H9 (cell line): ENCODE measurements around the gene KREMEN1. TPM values are rescaled to one million over a fixed set of nuclear protein-coding genes. Genes with fewer than 3 reads are reported as not detected.

ENCODE experiments used
- DNase-seq: peaks from one replicate; pipeline ENCODE4 v3.0.0-alpha.2; 2017
- H2AFZ ChIP-seq: one replicate; pipeline ENCODE4 v1.6.1; 2013; ENCODE audit warnings: mild to moderate bottlenecking, low read length, control low read depth, moderate library complexity
- H2AK5ac ChIP-seq: 2 replicates; pipeline ENCODE4 v1.6.1; 2013; ENCODE audit warnings: low read length, control low read depth, mixed read lengths; ENCODE audit not compliant: insufficient read length
- H2BK120ac ChIP-seq: one replicate; pipeline ENCODE4 v1.6.1; 2013; ENCODE audit warnings: low read depth, mild to moderate bottlenecking, low read length, control low read depth, inconsistent platforms; ENCODE audit not compliant: poor library complexity, severe bottlenecking
- H2BK12ac ChIP-seq: 2 replicates; pipeline ENCODE4 v1.6.1; 2013; ENCODE audit warnings: low read length, control low read depth, mixed read lengths, low read depth; ENCODE audit not compliant: insufficient read length
- H2BK15ac ChIP-seq: 2 replicates; pipeline ENCODE4 v1.6.1; 2013; ENCODE audit warnings: low read depth, low read length, control low read depth
- H2BK20ac ChIP-seq: one replicate; pipeline ENCODE4 v1.6.1; 2013; ENCODE audit warnings: low read depth, mild to moderate bottlenecking, low read length, control low read depth, inconsistent platforms; ENCODE audit not compliant: poor library complexity, severe bottlenecking
- H2BK5ac ChIP-seq: 2 replicates; pipeline ENCODE4 v1.6.1; 2013; ENCODE audit warnings: low read length, control low read depth, mixed read lengths; ENCODE audit not compliant: insufficient read length
- H3K14ac ChIP-seq: 2 replicates; pipeline ENCODE4 v1.6.1; 2013; ENCODE audit warnings: low read length, control low read depth; ENCODE audit not compliant: insufficient read depth
- H3K18ac ChIP-seq: 2 replicates; pipeline ENCODE4 v1.6.1; 2013; ENCODE audit warnings: low read depth, mild to moderate bottlenecking, mixed read lengths, low read length, control low read depth; ENCODE audit not compliant: insufficient read length
- H3K23ac ChIP-seq: 2 replicates; pipeline ENCODE4 v1.6.1; 2013; ENCODE audit warnings: low read length, control low read depth, mixed read lengths, low read depth; ENCODE audit not compliant: insufficient read length
- H3K23me2 ChIP-seq: 2 replicates; pipeline ENCODE4 v1.6.1; 2013; ENCODE audit warnings: low read depth, mild to moderate bottlenecking, mixed read lengths, low read length, control low read depth; ENCODE audit not compliant: insufficient read length, poor library complexity, severe bottlenecking
- H3K27ac ChIP-seq: 2 replicates; pipeline ENCODE4 v1.5.1; 2013; ENCODE audit warnings: low read length, control low read depth, mixed read lengths, low read depth; ENCODE audit not compliant: insufficient read length
- H3K27me3 ChIP-seq: 2 replicates; pipeline ENCODE4 v1.6.1; 2013; ENCODE audit warnings: low read length, control low read depth, inconsistent platforms; ENCODE audit not compliant: insufficient read depth
- H3K4ac ChIP-seq: 2 replicates; pipeline ENCODE4 v1.6.1; 2013; ENCODE audit warnings: low read depth, mild to moderate bottlenecking, control low read depth, inconsistent platforms, low read length, moderate library complexity
- H3K4me1 ChIP-seq: 2 replicates; pipeline ENCODE4 v1.6.1; 2013; ENCODE audit warnings: low read length, control low read depth, inconsistent platforms; ENCODE audit not compliant: insufficient read depth
- H3K4me2 ChIP-seq: 2 replicates; pipeline ENCODE4 v1.6.1; 2013; ENCODE audit warnings: low read length, control low read depth, mixed read lengths; ENCODE audit not compliant: insufficient read length, insufficient read depth
- H3K56ac ChIP-seq: 2 replicates; pipeline ENCODE4 v1.6.1; 2013; ENCODE audit warnings: low read depth, mild to moderate bottlenecking, mixed read lengths, low read length, control low read depth; ENCODE audit not compliant: insufficient read length
- H3K79me1 ChIP-seq: 2 replicates; pipeline ENCODE4 v1.6.1; 2013; ENCODE audit warnings: low read depth, mild to moderate bottlenecking, moderate library complexity, low read length, control low read depth, inconsistent platforms; ENCODE audit not compliant: insufficient read depth, poor library complexity, severe bottlenecking
- H3K79me2 ChIP-seq: 2 replicates; pipeline ENCODE4 v1.6.1; 2013; ENCODE audit warnings: low read length, control low read depth, inconsistent platforms; ENCODE audit not compliant: insufficient read depth
- H3K9ac ChIP-seq: 2 replicates; pipeline ENCODE4 v1.6.1; 2013; ENCODE audit warnings: low read length, control low read depth, mixed read lengths; ENCODE audit not compliant: insufficient read length; ENCODE audit errors: extremely low read depth
- H3K9me3 ChIP-seq: one replicate; pipeline ENCODE4 v1.6.1; 2013; ENCODE audit warnings: low read depth, low read length, inconsistent platforms; ENCODE audit not compliant: control insufficient read depth
- H3T11ph ChIP-seq: one replicate; pipeline ENCODE4 v1.6.1; 2013; ENCODE audit warnings: mild to moderate bottlenecking, low read length, control low read depth, inconsistent platforms
- H4K20me1 ChIP-seq: one replicate; pipeline ENCODE4 v1.6.1; 2013; ENCODE audit not compliant: control insufficient read depth, insufficient read length, insufficient read depth
- H4K5ac ChIP-seq: 2 replicates; pipeline ENCODE4 v1.6.1; 2013; ENCODE audit warnings: low read depth, mild to moderate bottlenecking, mixed read lengths, low read length, control low read depth; ENCODE audit not compliant: insufficient read length
- H4K8ac ChIP-seq: replicated peaks from 2 replicates; pipeline ENCODE4 v1.6.1; 2013; ENCODE audit warnings: low read length, control low read depth, mixed read lengths, low read depth; ENCODE audit not compliant: insufficient read length
- H4K91ac ChIP-seq: 2 replicates; pipeline ENCODE4 v1.6.1; 2013; ENCODE audit warnings: low read depth, mild to moderate bottlenecking, moderate library complexity, mixed read lengths, low read length, control low read depth; ENCODE audit not compliant: insufficient read length
- H3K27ac Mint-ChIP-seq, 3 experiments: 2 replicates in 2 of 3; 3 replicates in 1 of 3; pipeline ENCODE4 v1.8.0; 2020 to 2021; ENCODE audit warnings: mixed read lengths in 3 of 3, mild to moderate bottlenecking in 1 of 3, moderate library complexity in 1 of 3
- H3K27me3 Mint-ChIP-seq: 2 replicates; pipeline ENCODE4 v1.8.0; 2021; ENCODE audit warnings: low read depth, mild to moderate bottlenecking, moderate library complexity, mixed read lengths
- H3K36me3 Mint-ChIP-seq, 3 experiments: 2 replicates in 2 of 3; 3 replicates in 1 of 3; pipeline ENCODE4 v1.8.0; 2020 to 2021; ENCODE audit warnings: low read depth in 3 of 3, mixed read lengths in 3 of 3; ENCODE audit not compliant: insufficient read depth in 1 of 3
- H3K4me1 Mint-ChIP-seq, 2 experiments: 2 replicates each; pipeline ENCODE4 v1.8.0; 2020; ENCODE audit warnings: mixed read lengths in 2 of 2
- H3K4me3 Mint-ChIP-seq, 2 experiments: 2 replicates in 1 of 2; 3 replicates in 1 of 2; pipeline ENCODE4 v1.8.0; 2020 to 2021; ENCODE audit warnings: mild to moderate bottlenecking in 2 of 2, mixed read lengths in 2 of 2, moderate library complexity in 1 of 2
- H3K9me3 Mint-ChIP-seq, 2 experiments: 2 replicates in 1 of 2; 3 replicates in 1 of 2; pipeline ENCODE4 v1.8.0; 2020; ENCODE audit warnings: mild to moderate bottlenecking in 2 of 2, mixed read lengths in 2 of 2, moderate library complexity in 1 of 2
- CTCF ChIP-seq: fragments of 200-600 bp; sonication (generic); conservative IDR thresholded peaks from 3 replicates; pipeline ENCODE4 v1.8.0; 2021; ENCODE audit warnings: antibody characterized with exemption, mild to moderate bottlenecking
- WGBS: extraction: QIAGEN DNeasy Blood & Tissue Kit; methylation state at CpG from one replicate; pipeline ENCODE4 v1.1.7; 2013; ENCODE audit warnings: missing lambda C conversion rate, low lambda C conversion rate, mixed read lengths; ENCODE audit not compliant: insufficient read length; ENCODE audit errors: extremely low coverage; 5-methylcytosine and 5-hydroxymethylcytosine counted together
- total RNA-seq: library from RNA; stranded (reverse); gene quantifications from 2 replicates; pipeline ENCODE4 v1.2.1, GENCODE V29; 2021

The KREMEN1 gene
- total RNA-seq, 1 experiment from 2014 or later, result 2.4 TPM

GRCh38 chr22:29171721-29172120 is 98.9 kb downstream of the KREMEN1 start:
- H3K4me3 Mint-ChIP-seq, result no peak overlapping the region; a peak in 1 of 5 replicates
- Histone ChIP-seq H3K27ac (no peak overlapping the region), H4K91ac (no peak overlapping the region), H2AFZ (no peak overlapping the region), H2BK5ac (no peak overlapping the region), H3K4me2 (no peak overlapping the region), H2BK20ac (no peak overlapping the region), H2BK120ac (no peak overlapping the region), H3K9ac (no peak overlapping the region), H3K23me2 (no peaks in the 10 kb centered on the region), H3K27me3 (no peaks in the 10 kb centered on the region), H3K18ac (no peak overlapping the region), H3K23ac (no peak overlapping the region), H3K79me2 (no peaks in the 10 kb centered on the region), H4K8ac (no peak overlapping the region), H3K4ac (no peak overlapping the region), H3K14ac (no peak overlapping the region), H2BK15ac (no peak overlapping the region), H4K20me1 (no peaks in the 10 kb centered on the region), H2AK5ac (no peak overlapping the region), H3K79me1 (no peaks in the 10 kb centered on the region), H3K56ac (no peak overlapping the region), H2BK12ac (no peak overlapping the region), H4K5ac (no peak overlapping the region), H3T11ph (no peak overlapping the region), H3K9me3 (no peaks in the 10 kb centered on the region), H3K4me1 (no peaks in the 10 kb centered on the region)
- H3K36me3 Mint-ChIP-seq, result peaks cover 3 to 12% (median 4%) of the 10 kb centered on the region in 3 experiments; a peak in 4 of 7 replicates
- no peak for TF ChIP-seq CTCF
- WGBS, result no CpG with 5 or more reads among the region's 10 CpGs
- H3K9me3 Mint-ChIP-seq, result peaks cover 17 to 18% of the 10 kb centered on the region in 2 experiments
- H3K27me3 Mint-ChIP-seq, result peaks cover 10% of the 10 kb centered on the region
- H3K4me1 Mint-ChIP-seq, result no peaks in the 10 kb centered on the region; a peak in 1 of 4 replicates
- DNase-seq, result no peak
- 0 out of 7 replicates have a peak overlapping the region, but pooled peaks of 1 of the 3 experiments have one; percentile 9 for H3K27ac Mint-ChIP-seq
